Activated naive CD4-positive, alpha-beta T cell (primary cell): Measurements from ENCODE around the gene CIITA.

Source experiments
- DNase-seq, 4 experiments: peaks; one replicate each; lab custom pipeline; 2025; lab: John Stamatoyannopoulos, UW

CIITA gene

DNA sequence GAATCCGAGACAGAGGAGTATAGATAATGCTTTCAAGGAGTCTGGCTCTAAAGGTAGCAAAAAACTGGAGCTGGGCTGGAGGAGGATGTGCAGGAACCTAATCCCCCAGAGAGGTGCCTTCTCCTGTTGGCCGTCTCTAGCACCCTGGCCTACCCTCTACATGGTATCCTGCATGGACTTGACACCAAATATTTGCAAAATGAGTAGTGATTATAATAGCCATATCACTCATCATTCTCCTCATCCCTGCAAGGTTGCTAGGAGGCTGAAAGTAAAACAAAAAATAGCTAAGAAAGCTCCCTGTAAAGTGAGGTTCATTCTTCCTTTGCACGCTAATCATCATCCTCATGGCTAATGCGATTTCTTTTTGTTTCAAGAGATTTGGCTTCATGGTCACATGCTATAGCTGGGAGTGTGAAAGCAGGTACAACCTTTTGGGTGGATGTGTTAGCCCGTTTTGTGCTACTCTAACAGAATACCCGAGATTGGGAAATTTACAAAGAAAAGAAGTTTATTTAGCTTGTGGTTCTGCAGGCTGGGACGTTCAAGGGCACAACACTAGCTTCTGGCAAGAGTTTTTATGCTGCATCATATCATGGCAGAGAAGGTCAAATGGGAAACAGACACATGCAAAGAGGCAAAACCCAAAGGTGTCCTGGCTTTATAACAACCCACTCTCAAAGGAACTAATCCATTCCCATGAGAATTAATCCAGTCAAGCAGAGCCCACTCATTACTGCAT lies 27.1 kb upstream of the CIITA start:
- DNase-seq: no peak

DNA sequence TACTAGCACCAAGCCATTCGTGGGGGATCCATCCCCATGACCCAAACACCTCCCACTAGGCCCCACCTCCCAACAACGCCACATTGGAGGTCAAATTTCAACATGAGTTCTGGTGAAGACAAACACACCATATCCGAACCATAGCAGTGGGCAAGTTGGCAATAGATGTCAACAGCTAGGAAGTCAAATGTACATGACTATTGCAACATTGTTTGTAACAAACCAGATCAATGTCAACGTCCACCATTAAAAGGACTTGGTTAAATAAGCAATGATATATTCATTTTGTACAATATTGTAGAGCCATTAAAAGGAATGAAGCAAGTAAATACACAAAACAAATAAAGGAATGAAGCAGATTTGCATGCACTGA lies 26.5 kb upstream of the CIITA start:
- DNase-seq: no peak

DNA sequence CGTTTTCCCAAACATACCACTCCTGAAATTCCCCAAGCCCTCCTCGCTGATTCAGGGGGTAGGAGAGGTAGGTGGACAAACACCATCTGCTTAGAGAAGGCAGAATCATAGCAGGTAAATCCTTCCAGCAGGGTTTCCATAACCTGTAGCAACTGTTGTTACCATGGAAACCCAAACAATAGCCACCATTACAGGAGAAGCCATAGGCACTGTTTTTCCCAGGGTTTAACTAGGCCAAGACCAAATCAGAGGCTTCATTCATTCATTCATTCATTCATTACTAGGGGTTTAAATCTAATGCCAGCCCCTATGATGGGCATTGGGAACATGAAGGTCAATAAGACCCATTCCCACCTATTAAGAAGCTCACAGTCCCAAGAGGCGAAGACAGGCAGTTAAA lies 25.5 kb upstream of the CIITA start:
- no peak for DNase-seq

DNA sequence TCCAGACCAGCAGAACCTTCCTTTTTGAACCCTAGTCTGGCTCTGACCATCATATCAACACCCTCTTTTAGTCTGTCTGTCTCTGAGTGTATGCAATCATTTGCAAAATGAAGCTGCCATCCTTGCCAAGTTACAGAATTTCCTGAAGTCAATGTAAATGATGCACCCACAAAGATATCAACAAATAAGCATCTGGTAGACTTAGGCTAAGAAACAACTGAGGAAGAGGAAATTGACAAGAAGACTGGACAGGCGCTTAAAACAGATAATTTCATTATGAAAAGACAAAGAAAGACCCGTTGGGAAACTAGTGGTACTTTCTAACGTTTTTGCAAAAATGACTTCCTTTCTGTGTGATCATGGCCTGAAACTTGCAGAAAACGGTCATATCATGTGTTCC lies 24.7 kb upstream of the CIITA start:
- DNase-seq: no peak

DNA sequence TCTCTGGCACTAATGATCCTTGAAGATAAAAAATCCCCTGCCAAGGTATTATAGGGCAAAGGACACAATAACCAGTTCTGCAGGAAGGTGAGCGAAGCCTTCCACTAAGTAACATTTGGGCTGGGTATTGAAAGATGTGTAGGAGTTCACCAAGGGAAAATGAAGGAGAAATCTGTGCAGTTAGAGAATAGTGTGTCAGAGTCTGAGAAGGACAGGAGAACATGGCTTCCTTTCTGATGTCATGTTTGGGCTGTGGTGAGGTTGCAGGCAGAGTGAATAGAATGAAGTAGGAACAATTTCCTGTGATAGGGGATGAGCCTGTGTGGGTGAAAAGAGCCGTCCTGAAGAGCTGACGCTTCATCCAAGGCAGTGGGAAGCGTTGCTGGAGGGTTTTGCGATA lies 24.1 kb upstream of the CIITA start:
- no peak for DNase-seq

DNA sequence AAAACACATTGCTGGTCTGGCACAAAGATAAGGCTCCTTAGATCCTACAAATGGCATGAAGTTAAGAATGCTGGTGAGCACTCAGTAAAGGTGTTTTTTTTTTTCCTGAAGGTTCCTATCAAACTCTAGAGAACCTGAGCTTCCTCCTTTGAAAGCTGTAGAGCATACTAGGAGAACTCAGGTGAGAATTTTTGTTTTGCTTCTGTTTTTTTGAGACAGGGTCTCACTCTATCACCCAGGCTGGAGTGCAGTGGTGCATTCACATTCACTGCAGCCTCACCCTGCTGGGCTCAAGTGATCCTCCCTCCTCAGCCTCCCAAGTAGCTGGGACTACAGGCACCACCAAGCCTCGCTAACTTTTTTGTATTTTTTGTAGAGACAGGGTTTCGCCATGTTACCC lies 21.0 kb upstream of the CIITA start:
- no peak for DNase-seq

DNA sequence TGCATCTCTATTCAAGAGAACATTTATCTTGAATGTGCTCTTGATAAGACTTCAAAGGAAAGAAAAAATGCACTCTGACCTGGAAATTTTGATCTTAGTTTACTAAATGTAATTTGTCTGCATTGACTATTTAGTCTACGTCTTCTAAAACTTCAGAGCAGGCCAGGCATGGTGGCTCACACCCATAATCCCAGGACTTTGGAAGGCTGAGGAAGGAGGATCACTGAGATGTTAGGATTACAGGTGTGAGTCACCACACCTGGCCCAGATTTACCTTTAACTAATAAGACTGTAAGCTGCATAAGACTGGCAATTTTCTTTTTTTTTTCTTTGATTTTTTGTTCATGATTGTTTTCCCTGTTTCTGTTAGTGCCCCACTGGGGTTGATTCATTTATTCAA lies 18.8 kb upstream of the CIITA start:
- no peak for DNase-seq

DNA sequence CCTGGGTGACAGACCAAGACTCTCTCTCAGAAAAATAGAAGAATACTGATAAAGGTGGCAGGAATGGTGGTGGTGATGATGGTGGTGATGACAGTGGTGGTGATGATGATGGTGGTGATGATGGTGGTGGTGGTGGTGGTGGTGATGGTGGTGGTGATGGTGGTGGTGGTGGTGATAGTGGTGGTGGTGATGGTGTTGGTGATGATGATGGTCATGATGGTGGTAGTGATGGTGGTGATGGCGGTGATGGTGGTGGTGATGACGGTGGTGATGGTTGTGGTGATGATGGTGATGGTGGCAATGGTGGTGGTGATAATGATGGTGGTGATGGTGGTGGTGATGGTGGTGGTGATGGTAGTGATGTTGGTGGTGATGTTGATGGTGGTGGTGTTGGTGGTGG lies 18.0 kb upstream of the CIITA start:
- no peak for DNase-seq

DNA sequence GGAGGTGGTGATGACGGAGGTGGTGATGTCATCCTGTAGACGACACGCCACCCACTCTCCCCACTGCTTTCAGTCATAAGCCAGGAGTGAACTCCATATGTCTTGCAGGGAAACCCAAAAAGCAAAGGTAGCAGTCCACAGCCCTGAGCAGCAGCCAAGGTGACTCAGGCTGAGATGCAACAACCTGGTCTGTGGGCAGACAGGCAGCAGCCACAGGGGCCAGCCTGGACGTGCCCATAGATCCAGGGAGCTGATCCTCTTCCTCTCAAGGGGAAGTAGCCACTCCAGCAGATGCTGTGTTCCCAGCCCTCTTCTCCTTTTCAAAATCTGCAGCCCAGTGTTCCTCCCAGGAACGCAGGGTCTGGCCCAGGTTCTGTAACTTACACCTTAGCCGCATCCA lies 17.3 kb upstream of the CIITA start:
- DNase-seq: no peak

DNA sequence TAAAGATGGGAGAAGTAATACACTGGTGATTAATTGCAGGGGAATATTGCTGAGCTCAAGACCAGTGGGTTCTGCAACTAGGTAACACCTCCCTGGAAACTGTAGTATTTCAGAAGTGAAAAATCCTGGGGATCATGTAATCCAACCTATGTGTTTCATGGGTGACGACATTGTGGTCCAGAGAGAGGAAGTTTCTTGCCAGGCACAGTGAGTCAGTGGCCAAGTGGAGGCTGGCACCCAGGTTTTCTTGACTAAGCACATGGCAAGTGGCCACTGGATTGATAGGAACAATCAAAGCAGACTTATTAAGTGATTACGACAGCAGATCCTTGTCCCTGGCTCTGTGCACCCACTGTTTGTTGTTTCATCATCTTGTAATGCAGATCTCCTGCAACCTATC lies 14.6 kb upstream of the CIITA start:
- no peak for DNase-seq

DNA sequence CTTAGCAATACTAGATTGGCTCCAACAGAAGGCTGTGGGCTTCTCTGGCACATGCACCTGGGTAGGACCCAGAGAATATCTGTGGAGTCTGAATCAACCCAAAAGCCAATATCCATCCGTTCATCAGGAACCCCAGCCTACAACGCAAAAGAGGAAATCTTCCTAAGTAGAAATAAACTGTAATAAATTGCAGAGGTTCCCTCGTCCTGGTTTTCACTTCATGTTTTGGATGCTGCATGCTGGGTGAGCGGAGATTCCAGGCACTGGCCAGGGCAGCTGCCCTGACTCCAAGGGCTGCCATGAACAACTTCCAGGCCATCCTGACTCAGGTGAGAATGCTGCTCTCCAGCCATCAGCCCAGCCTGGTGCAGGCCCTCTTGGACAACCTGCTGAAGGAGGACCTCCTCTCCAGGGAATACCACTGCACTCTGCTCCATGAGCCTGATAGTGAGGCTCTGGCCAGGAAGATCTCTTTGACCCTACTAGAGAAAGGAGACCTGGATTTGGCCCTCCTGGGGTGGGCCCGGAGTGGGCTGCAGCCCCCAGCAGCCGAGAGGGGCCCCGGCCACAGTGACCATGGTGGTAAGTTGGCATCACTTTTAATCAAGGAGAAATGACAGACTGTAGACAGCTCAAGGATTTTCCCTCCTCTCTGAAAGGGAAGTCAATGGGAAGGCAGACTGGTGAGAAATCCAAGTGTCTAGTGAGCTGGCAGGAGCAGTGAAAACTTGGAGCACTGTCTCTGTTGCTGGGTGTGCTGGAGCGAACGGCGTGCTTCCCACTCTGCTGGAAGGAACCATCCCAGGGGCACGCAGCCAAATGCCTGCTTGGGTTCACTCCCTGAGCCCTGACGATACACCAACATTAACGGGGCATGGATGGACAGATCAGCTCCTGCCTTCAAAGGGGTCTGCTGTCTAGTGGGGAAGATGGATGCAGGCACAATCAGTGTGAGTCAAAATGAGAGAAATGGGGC lies 10.7 kb upstream of the CIITA start:
- no peak for DNase-seq

DNA sequence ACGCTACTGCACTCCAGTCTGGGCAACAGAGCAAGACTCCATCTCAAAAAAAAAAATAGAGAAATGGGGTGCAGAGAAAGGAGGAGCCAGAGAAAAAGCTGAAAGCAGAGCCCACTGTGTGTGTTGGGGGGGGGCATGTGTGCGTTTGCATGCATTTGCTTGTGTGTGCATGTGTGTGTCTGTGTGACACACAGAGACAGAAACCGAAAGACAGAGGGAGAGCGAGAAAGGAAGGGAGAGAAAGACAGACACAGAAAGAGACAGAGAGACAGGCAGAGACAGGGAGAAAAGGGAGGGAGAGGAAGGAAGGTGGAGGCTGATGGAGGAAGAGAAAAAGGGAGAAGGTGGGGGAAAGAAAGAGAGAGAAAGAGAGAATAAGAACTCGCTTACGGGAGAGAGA lies 9.8 kb upstream of the CIITA start:
- no peak for DNase-seq

DNA sequence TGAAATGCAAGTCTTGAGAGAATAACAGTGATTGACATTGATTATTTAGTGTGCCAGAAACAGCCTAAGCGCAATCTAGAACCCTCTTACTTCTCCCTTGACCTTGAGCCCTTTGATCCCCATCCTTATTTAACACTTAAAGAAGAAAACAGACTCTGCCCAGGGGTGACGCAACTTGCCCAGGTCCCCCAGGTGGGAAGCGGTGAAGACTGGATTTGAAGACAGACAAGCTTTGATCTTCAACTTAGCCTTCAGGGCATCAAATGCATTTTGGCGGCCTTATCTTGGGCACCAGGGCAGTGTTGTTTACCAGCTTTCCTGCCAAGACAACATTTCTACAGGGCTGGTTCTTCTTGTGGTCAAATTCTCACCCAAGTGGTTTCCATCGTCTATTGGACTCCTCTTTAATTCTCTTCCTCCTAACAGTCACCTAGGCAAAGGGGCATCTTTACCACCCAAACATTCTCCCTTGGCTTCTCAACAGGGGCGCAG lies 8.9 kb upstream of the CIITA start:
- DNase-seq: no peak

DNA sequence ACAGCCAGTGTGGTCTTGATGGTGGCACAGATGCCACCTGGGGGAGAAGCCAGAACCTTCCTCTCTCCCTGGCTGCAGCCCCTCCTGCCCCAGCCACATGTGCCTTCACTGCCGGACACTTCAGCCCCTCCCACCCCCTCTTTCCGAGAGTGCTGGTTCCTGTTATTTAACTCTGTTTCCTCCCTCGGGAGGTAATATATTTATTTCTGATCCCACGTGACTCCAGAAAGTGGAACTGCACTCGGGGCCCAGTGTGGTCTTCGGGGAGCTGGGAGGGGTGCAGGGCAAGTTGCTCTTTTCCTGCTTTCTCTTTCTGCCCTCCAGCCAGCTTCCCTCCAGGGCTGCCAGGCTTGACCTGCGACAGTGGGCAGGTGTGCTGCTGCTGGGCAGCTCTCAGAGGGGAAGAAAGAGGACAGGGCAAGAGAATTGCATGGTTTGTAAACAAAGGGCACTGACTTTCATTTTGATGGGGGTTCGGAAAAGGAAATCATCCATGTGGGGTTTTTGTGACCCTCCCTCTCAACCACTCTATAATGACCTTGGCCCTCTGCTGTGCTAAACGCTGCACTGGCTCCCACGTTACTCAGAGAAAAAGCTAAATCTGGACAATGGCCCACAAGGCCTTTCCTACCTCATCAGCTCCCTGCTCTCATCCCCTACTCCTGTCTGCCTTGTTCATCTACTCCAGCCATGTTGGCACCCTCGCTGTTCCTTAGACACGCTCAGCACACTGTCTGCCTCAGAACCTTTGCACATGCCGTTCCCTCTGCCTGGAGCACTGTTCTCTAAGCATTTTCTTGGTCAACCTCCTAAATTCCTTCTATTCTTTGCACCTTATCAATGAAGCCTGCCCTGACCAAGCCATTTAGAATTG lies 8.2 kb upstream of the CIITA start:
- DNase-seq: no peak

DNA sequence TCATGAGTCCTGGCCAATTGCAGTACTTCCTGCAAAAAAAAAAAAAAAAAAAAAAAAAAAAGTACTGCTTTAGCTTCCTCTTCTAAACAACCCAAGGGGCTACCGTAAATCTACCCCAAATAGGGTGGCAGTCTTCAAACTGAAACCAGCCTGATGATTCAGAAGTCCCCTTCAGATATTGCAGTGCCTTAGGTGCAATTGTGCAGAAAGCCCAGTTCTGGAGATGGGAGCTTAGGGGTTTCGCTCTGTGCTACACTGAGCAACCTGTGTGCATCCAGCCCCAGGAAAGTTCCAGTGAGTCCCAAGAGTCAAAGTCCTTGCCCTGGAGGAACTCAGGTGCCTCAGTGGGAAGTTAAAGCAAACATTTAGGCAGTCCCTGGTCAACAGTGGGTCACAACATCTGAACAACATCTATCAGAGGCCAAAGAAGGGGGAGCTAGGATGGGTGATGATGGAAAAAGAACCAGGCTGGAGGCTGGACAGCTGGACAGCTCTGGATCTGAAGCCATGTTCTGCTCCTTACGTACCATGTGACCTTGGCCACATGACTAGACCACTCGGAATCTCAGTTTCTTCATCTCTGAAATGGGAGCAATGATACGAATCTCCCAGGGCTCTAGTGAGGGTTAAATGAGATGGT lies 6.7 kb upstream of the CIITA start:
- DNase-seq: no peak

DNA sequence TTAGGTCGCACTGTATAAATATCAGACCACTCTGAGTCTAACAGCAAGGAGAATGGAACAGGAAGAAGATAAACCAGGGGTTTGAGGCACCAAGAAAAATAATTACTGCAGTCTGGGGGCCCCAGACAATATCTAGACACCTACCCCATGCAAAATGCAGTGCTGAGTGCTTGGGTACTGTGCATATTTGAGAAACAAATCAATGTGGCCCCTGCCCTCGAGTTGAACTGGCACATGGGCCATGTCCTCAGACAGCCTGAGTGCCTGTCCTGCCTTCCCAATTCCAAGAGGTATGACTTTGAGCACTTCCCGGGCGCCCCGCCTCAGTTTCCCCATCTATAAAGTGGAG lies 6.2 kb upstream of the CIITA start:
- no peak for DNase-seq

DNA sequence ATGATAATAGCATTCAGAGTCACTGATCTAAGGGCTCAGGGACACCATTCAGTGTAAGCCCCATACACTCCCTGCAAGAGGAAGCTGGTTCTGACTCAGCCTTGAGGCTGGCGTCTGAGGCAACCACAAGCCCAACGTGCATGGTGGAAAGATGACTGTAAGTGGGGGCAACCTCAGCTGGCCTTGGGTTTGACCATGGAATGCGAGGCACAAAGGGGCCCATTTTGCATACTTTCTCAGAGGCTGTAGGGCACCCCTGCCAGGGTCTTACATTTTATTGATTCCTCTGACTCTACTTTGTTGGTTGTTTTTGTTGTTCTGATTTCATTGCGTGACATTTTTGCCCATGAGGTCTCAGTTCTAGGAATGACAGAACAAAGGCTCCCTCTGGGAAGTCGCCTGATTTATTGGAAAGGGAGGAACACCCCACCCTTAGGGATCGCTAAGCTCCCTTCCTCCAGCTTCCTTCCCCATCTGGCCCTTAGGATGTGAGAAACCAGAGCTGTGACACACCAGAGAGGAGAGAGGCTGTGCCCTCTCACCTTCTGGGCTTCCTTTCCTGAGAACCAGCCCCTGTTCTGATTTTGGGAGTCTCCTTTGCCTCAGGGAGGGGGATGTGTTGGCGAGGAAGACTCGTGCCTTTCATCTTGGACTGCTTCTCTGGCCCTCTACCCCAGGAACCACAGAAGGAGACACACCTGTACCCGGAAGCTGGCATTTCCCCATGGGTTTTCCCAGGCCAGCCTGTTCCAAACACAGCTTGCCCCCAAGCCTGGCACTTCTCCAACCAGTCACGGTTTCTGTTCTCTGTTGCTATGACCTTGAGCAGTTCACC lies 5.6 kb upstream of the CIITA start:
- DNase-seq: no peak

DNA sequence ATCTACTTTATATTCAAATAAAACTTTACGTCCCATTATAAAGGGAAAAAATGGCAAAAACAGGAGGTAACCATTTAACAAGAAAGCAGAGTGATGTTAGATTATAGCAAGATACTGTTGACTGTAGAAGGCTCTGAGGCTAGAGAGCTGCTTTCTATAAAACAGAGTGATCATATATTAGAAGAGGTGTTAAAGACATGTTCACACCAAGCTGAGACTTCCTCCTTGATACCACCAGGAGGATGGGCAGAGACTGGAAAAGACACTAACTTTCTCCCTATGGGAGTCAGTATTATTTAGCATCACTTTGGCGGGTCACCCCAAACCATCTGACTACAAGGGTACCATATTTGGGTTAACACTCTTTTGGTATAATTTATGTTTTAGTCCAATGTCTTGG lies 687 bp upstream of the CIITA start:
- no peak for DNase-seq

DNA sequence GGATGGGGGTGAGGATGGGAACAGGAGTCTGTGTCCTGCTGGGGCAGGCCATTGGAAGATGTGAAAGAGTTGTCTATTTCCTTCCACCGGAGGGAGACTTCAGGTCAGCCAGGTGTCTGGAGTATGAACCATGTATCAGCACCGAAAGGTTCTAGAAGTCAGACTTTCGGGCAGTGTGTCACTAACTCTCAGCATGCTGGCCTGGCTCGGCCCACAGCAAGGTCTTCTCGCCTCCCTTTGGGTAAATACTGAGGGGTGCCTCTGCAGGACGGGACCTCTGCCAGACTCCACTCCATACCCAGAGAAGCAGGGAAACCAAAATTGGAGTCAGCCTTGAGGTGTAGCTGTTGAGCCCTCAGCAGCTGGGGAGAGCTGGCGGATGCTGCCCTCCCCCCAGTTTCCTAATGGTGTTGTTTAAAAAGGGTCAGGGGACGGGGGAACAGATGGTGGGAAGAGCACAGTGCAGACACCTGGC lies 507 bp downstream of the CIITA start:
- DNase-seq: no peak

DNA sequence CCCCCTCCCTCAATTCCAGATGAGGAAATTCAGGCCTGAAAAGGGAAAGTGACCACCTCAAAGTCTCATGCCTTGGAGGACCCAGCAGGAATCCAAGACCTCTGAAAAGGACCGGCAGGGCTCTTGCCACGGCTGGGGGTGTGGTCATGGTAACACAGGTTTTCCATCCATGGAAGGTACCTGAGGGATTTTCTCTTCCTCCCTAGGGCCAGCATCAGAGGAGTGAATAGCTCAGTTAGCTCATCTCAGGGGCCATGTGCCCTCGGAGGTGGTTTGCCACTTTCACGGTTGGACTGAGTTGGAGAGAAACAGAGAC lies 1.3 kb downstream of the CIITA start:
- no peak for DNase-seq
